ENCODE results near the gene PGGT1B. TPM values are rescaled to one million over a fixed set of nuclear protein-coding genes. Genes with fewer than 3 reads are reported as not detected.

PGGT1B gene
- total and polyA plus RNA-seq, 2 of the 8 experiments (the other 6 are each of a cell fraction or from before 2014, with no cell fraction given): 1.9 to 43.1 TPM

GRCh38 chr5:115262011-115262320, 711 bp downstream of the PGGT1B start:
- H3K9me3 ChIP-seq (ENCODE audit: insufficient read depth in 2 of 2, low read depth in 1 of 2, low read length in 1 of 2): no peaks in the 10 kb centered on the region
- peak overlapping the region; percentile 92 to 100 (median 94) for H3K4me3 ChIP-seq (ENCODE audit: extremely low read depth in 1 of 4, insufficient read depth in 2 of 4, low read depth in 3 of 4, low read length in 4 of 4)
- H3K79me1 ChIP-seq (ENCODE audit: low read depth, low read length): 0 out of 2 replicates have a peak, but pooled peaks cover 2% of the 10 kb centered on the region
- H3K79me2 ChIP-seq (ENCODE audit: control insufficient read depth in 1 of 2, insufficient read depth in 2 of 2, low read length in 2 of 2): peaks cover 9 to 51% of the 10 kb centered on the region in 2 experiments; a peak in 3 of 4 replicates
- H4K20me1 ChIP-seq (replicated peaks in 1 of 2; ENCODE audit: control insufficient read depth in 1 of 2, insufficient read depth in 2 of 2, low read length in 2 of 2): no peaks in the 10 kb centered on the region
- no peak overlapping the region for H3K23ac ChIP-seq (ENCODE audit: insufficient read length)
- H3K27ac ChIP-seq (ENCODE audit: low read depth, low read length): peak overlapping the region; percentile 76; the same call in 1 of the 2 replicates
- peaks cover 0 to 7% (median 4%) of the 10 kb centered on the region in 4 experiments; a peak in 2 of 8 replicates for H3K36me3 ChIP-seq (ENCODE audit: control insufficient read depth in 2 of 4, insufficient read depth in 4 of 4, low read length in 3 of 4)
- TF ChIP-seq TEAD4 (IDR thresholded peaks at IDR 0.05; ENCODE audit: low read depth, low read length) (no peak), KDM1A (IDR thresholded peaks at IDR 0.05; ENCODE audit: borderline replicate concordance, low read length) (no peak), CEBPB (IDR thresholded peaks at IDR 0.05; ENCODE audit: low read depth, low read length) (no peak), RXRA (IDR thresholded peaks at IDR 0.05; ENCODE audit: insufficient read depth, low read depth, low read length) (no peak)
- no peak overlapping the region for H2AK5ac ChIP-seq (ENCODE audit: low read depth, low read length)
- CTCF ChIA-PET (ENCODE audit: partially characterized antibody): interaction anchor here (1.1 to 2.0 kb wide), 3 partner anchors 10 to 164 kb away, joined by 3 to 6 read pairs (median 4); no protein-coding TSS in a partner anchor
- peaks cover 10% of the 10 kb centered on the region for H3K23me2 ChIP-seq (ENCODE audit: low read depth, low read length)
- 0 out of 2 replicates have a peak overlapping the region, but pooled peaks have one; percentile 67 for H2BK5ac ChIP-seq (ENCODE audit: low read depth, low read length)
- no peak overlapping the region for H3K18ac ChIP-seq (ENCODE audit: extremely low read depth, low read length)
- H4K91ac ChIP-seq (replicated peaks; ENCODE audit: insufficient read length, low read length): no peak overlapping the region
- DNase-seq (ENCODE audit: low read depth in 1 of 2, low spot score in 2 of 2) (no peak), FAIRE-seq (no peak)
- H3K9ac ChIP-seq (replicated peaks in 1 of 4; ENCODE audit: extremely low read depth in 1 of 4, low read depth in 3 of 4, low read length in 3 of 4): peak overlapping the region; percentile 83 to 96 (median 84)
- H3K4me1 ChIP-seq (replicated peaks in 1 of 4; ENCODE audit: control insufficient read depth in 3 of 4, insufficient read depth in 4 of 4, low read length in 3 of 4): peaks cover 0 to 4% (median 0%) of the 10 kb centered on the region in 4 experiments; a peak in 3 of 7 replicates
- 9% methylated on average over 8 of the region's 8 CpGs; no CpG with 5 or more reads in 1 of the 2 experiments for WGBS, 2 experiments (ENCODE audit: extremely low coverage in 1 of 2, insufficient coverage in 1 of 2, insufficient read length in 1 of 2, insufficient replicate concordance in 2 of 2, low coverage in 1 of 2, low lambda C conversion rate in 2 of 2, missing lambda C conversion rate in 1 of 2)
- peak overlapping the region; percentile 93; the same call in 1 of the 2 replicates for H2AFZ ChIP-seq (ENCODE audit: low read length)
- H2BK12ac ChIP-seq (ENCODE audit: low read depth, low read length): no peak overlapping the region; the same call in 1 of the 2 replicates
- H3K56ac ChIP-seq (replicated peaks; ENCODE audit: insufficient read length, low read depth, low read length): no peak overlapping the region
- POLR2A ChIA-PET (ENCODE audit: partially characterized antibody): interaction anchor here (0.6 to 3.0 kb wide), 4 partner anchors 8 to 166 kb away, joined by 3 to 11 read pairs (median 6); partner anchors contain the start of gene TRIM36
- no peak overlapping the region for H3K14ac ChIP-seq (ENCODE audit: insufficient read length)
- H4K8ac ChIP-seq (ENCODE audit: extremely low read depth, insufficient read depth, low read length): no peak overlapping the region
- no peak overlapping the region for H2BK120ac ChIP-seq (replicated peaks; ENCODE audit: low read depth, low read length)
- H4K5ac ChIP-seq (ENCODE audit: insufficient read length, low read depth, low read length): no peak overlapping the region
- no peaks in the 10 kb centered on the region for H3K27me3 ChIP-seq (replicated peaks in 1 of 4; ENCODE audit: control insufficient read depth in 3 of 4, extremely low read depth in 1 of 4, insufficient read depth in 3 of 4, low read length in 3 of 4)
- H2BK15ac ChIP-seq (ENCODE audit: low read length): no peak overlapping the region
- no peak overlapping the region for H2BK20ac ChIP-seq (ENCODE audit: low read length)
- peak overlapping the region; percentile 85 to 99 for H3K4me2 ChIP-seq (ENCODE audit: insufficient read depth in 1 of 2, low read depth in 2 of 2, low read length in 2 of 2)
- H3K4ac ChIP-seq (replicated peaks; ENCODE audit: insufficient read length, low read depth, low read length): no peak overlapping the region

Measured in H1 (cell line).